GM20431 (cell line): ENCODE data around the gene BABAM2.
"Not testable (repeated sequence)": the region's sequence is repeated elsewhere in the genome, so short reads cannot be mapped to it uniquely, and the experiment has no call there.

Experiments
- in situ Hi-C: fragments of 300-500 bp; cut with MseI, MboI; formaldehyde crosslinking; loops from one replicate; pipeline ENCODE4 v1.15.0; 2020; ENCODE audit warnings: low sequenced_read_pairs; ENCODE audit not compliant: unreplicated experiment

The BABAM2 gene

GRCh38 chr2:28332696-28333095 is 442.2 kb downstream of the BABAM2 start:
- in situ Hi-C loops, result no loop called here

- in situ Hi-C loops, result no loop called here
These were observed 443.3 kb downstream of the BABAM2 start for GRCh38 chr2:28333606-28334526.

- in situ Hi-C loops, result no loop called here
These were observed 444.0 kb downstream of the BABAM2 start for GRCh38 chr2:28334527-28334894.

DNA sequence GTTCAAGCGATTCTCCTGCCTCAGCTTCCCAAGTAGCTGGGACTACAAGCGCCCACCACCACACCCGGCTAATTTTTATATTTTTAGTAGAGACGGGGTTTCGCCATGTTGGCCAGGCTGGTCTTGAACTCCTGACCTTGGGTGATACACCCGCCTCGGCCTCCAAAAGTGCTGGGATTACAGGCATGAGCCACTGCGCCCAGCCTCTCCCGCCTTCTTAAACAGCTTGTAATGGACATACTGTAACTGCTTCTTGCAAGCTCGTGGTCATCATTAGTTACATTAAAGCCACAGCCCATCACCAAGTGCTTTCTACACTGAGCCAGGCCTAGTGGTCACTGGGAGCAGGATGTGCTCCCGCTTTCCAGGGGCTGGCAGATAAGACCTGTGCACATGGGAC is 444.7 kb downstream of the BABAM2 start:
- in situ Hi-C loops, result not testable (repeated sequence)

DNA sequence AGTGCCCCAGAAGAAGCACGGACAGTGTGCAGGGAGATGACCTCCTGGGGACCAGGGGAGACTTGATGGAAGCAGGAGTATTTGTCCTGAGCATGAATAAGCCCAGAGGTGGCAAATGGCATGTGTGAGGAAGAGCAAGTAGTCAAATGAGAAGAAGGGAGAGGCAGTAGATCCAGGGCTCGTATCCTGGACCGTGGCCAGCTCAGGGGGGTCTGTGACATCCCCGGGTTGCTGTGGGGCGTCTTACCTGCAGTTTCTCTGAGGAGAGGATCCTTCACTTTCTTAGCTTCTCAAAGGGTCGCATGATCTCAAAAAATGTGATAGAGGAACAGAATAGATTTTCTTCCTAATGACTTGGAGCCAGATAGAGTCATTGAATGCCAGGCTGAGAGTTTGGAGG is 445.1 kb downstream of the BABAM2 start:
- in situ Hi-C loops, result no loop called here

DNA sequence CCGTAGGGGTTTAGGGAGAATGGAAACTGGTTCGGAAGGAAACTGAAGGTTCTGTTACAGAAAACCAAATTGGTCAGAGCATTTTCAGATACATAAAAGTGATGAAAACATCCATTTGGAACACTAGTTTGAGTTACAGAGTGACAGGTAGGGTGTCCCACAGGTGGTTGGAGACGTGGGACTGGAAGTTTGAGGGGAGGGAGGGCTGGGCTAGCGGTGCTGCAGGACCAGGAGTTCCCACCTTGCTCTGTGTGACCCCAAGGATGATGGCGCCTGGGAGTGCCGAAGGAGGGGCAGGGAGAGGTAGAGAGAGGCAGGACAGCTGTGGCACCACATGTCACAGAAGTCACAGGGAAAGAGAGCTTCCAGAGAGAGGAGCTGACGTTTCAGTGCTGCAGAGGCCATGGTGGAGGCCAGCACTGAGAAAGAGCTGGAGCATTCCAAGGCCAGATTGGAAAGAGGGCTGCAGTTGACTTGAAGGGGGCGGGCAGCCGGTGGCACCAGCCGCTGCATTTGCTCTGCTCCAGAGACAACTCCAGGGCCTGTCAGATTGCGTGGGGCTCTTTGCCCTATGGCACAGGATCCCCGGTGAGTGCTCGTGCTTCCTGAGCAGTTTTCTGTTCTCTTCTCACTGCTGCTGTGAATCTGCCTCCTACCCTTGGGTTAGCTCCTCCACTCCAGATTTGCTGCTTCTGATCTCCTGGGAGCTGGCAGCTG is 445.9 kb downstream of the BABAM2 start:
- in situ Hi-C loops, result no loop called here

GRCh38 chr2:28336982-28337627 is 446.6 kb downstream of the BABAM2 start:
- in situ Hi-C loops, result no loop called here

DNA sequence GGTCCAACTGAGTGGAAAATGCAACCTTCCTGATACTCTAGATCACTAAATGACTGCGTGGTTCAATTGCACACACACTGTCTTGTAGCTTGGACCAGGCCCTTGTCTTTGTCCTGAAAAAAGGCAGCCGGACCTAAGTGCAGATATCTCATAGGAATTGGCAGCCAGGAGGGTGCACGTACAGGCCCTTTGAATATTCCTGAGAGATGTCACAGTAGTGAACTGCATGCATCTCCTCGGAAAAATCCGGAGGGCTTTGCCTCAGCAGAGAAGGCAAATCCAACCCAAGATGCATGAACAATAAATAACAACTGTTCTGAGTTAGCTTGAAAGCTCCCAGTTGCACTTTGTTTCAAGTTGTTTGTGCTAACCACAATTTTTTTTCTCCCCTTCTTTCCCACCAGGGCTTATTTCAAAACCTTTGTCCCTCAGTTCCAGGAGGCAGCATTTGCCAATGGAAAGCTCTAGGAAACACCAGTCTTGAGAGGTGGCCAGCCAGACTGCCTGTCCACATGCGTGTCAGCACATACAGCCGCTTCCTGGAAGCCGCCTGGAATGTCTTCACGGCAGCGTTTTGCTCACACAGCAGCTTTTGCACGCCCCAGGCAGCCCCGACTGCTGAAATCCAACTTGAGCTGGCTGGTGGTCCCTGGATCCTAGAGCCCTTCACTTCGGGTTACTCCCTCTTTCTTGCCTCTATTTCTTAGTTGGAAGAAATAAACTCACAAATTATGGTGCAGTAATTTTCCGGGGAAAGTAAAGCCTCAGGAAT is 447.7 kb downstream of the BABAM2 start:
- in situ Hi-C loops, result no loop called here

- in situ Hi-C loops, result no loop called here
These were observed 448.3 kb downstream of the BABAM2 start for GRCh38 chr2:28338831-28339321.

- in situ Hi-C loops, result no loop called here
These were observed 449.1 kb downstream of the BABAM2 start for GRCh38 chr2:28339516-28340175.

GRCh38 chr2:28340312-28341202 is 450.0 kb downstream of the BABAM2 start:
- in situ Hi-C loops, result no loop called here

DNA sequence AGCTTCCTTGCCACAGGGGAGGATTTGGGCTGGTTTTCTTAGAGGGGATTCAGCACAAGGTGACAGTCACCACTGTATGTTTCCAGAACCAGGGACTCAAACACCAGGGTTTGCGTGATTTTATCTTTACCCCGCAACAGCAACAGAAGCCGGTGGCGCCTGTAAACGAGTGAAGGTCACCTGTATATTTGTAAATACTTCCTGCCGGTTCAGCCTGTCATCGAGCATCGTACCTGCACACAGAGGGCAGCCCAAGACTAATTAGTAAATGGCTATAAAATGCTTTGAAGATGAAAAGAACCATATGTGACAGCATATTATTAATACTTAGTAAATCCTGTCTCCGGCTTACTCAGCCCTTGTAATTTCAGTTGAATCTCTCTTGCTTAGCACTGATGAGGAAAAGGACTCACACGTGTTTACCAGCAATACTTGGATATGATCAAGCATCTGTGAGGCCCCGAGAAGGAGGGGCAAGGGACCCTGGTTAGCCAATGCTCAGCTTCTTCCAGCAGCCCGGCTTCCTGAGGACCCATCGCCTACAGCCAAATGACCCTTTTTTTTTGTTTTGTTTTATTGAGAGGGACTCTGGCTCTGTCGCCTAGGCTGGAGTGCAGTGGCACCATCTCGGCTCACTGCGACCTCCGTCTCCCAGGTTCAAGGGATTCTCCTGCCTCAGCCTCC is 450.8 kb downstream of the BABAM2 start:
- in situ Hi-C loops, result no loop called here

DNA sequence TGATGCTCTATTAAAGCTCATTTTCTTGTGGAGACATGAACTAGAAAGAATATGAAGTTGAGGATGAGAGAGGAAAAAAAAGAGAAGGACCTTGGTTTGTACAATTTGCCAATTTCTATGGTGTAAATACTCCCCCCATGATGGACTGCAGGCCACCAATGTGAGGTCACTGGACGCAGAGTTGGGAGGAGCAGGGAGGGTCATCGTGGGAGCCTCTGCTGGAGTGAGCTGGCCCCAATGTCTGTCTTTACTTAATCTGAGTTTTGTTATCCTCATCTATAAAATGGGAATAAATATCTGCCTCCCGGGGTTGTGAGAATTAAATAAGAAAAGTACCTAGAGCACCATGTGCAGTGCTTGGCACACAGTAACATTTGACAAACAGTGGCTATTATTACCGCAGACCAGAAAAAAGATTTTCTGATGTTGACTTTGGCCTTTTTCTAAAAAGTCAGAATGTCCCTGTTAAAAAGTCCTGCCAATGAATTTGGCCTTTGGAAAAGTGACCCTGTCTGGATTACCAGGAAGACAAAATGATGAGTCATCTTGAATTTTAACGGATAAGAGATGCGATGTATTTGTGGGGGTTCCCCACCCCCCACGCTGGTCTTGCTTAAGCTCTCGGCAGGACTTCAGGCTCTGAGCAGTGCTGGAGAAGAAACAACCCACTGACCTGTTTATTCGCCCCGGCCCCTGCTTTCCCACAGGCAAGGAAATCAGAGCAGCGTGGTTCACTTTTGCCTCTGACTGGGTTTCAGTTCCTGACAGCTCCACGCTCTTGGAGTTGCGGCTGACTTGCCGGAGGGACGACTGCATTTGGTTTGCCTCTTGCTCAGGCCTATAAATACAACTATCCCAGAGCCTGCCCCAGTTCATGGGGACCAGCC is 451.8 kb downstream of the BABAM2 start:
- in situ Hi-C loops, result no loop called here

GRCh38 chr2:28343184-28343942 is 452.8 kb downstream of the BABAM2 start:
- in situ Hi-C loops, result no loop called here

DNA sequence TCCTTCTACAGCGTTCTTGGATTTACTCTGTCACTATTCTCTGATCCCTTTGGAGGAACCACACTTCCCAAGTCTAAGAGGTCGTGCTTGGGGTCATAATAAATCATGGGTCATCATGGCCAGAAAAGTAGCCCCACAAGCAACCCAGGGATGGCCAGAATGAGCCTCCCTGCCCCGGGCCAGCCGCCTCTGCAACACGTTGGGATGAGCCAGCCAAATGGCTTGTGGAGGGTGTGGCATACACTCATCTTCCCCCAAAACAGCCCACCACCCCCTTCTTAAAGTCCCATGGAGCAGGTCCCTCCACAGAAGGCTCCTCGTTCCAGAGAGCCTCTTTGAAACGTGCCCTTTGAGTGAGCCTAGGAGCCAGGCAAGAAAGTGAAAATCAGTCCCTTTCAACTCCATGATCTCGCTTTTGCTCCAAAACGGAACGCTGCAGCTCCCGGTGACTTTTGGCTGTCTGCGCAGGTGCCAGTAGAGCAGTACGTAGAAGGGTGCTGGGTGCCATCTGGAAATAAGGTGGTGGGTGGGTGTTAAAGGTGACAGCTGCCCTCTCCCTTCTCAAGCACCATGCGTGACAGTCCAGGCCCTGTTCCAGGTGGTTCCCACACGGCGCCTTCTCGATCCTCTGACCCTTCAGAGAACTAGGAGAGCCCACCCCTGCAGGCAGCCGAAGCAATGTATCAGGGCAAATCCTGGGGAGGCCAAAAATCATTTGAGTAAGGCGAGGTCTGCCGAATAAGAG is 453.6 kb downstream of the BABAM2 start:
- in situ Hi-C loops, result no loop called here
